A549 treated with AZD2906 at 1 μM for 4 hours (cell line): Measurements from ENCODE around the gene DUS3L. TPM values are rescaled to one million over a fixed set of nuclear protein-coding genes. Genes with fewer than 3 reads are reported as not detected.

Experiments
- total RNA-seq: library from RNA; stranded (reverse); fragments of 200-300 nt; extraction: Qiagen RNA extraction; gene quantifications from 5 replicates; pipeline ENCODE4 v1.2.3, GENCODE V29; 2022

DUS3L gene
- 26.9 to 31.9 TPM (median 28.5 TPM) in 5 replicates for total RNA-seq

DNA sequence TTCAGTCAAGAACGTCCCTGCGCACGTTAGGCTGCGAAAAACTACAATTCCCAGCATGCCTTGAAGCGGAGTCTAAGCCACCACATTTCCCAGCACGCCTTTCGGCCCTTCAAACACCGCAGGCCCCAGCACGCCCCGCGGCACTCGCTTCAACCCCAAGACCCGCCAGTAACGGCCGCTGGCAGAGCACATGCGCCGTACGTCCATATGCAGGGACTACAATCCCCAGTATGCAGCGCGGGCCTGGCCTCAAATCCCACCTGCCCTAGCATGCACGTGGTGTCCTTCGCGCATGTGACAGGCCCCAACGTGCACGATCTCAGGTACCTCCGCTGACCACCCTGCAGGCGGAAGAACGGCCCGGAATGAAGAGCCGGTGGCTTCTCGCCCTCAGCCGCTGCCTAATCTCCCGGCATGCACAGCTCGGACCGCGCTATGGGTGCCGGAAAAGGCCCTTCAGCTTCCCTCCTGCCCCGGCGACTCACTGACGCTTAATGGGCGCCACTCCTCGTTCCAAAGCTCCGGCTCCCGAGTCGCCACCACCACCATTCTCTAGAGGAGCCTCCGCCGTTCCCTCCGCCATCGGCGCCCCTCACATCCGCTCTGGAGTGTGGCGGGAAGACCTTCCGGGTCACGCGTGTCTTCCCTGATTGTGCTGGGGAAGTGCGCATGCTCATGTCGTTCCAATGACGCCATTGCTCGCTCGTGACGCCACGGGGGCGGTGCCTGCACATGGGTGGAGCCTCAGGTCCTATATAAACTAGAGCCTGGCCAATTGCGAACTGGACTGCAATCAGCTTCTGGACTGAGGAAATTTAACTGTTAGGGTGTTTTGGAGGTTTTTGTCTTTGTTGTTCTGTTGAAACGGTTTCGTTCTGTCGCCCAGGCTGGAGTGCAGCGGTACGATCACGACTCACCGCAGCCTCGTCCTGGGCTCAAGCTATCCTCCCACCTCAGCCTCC, at the start of gene DUS3L:
TSS of gene DUS3L (minus strand) at position 605 of the 962 bp plus-strand sequence. CDS start at position 583, 22 bp downstream.

GRCh38 chr19:5839065-5840017, 48.4 kb upstream of the DUS3L start, which contains the start of gene FUT6:
Gene FUT6 (minus strand): TSS chr19:5839702. CDS start chr19:5832567, 7,135 bp downstream.

DNA sequence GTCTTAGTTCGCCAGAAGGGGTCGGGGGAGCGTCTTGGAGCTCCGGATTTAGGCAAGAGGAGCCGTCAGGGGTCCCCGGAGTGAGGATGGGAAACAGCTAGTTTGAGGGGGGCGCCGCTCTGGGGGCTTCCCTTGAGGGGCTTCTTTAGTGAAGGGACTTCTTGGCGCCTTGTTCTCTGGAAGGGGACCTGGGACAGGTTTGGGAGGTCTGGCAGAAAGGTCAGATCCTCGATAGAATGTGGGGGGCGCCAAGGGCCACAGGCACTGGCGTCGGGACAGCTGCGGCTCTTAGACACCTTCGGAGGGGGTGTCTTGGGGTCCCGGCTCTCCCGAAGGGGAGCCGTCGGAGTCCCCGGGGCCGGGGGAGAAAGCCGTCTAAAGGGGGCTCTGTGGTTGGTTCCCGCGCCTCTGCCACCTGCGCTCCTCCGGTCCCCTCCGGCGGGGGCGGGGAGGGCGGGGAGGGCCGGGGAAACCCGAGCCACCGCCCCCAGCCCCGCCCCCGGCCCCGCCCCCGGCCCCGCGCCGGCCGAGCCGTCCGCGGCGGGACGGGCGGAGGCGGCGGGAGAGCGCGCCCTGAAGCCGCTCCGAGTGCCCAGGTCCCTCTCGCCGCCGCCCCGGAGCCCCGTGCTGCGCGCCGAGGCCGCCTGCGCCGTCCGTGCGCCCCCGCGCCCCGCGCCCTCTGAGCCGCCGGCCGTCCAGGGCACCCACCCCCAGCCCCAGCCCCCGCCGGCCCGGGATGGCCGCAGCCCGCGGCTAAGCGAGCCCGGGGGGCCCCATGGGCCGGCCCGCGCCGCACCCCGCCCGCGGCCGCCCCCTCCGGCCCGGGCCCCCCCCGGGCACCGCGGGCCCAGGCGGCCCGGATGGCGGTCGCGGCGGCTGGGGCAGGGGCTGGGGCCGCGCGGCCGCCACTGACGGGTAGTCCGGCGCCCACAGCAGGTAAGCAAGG, 13.8 kb upstream of the DUS3L start, which contains the start of gene NRTN:
TSS of gene NRTN (plus strand) at position 552 of the 946 bp plus-strand sequence. CDS start 19,099 bp downstream, outside the sequence.

GRCh38 chr19:5784581-5785147, 6.3 kb downstream of the DUS3L start, which contains the start of gene PRR22:
Gene PRR22 (minus strand): TSS chr19:5784746. CDS start chr19:5784660, 86 bp downstream.

Other genes starting within 250 kb of the DUS3L start
- 2.2 to 3.5 TPM (median 2.6 TPM) in 5 replicates for gene TINCR, start 223.2 kb downstream of the DUS3L start, total RNA-seq
- gene SAFB2, start 168.4 kb downstream of the DUS3L start, total RNA-seq, result 26.5 to 41.4 TPM (median 36.8 TPM) in 5 replicates
- gene SAFB, start 168.1 kb downstream of the DUS3L start, total RNA-seq, result 49.7 to 56.3 TPM (median 54.3 TPM) in 5 replicates
- gene MICOS13, start 110.6 kb downstream of the DUS3L start, total RNA-seq, result 48.1 to 75.8 TPM (median 69.1 TPM) in 5 replicates
- 3.5 to 5.2 TPM (median 4.3 TPM) in 5 replicates for gene HSD11B1L, start 110.1 kb downstream of the DUS3L start, total RNA-seq
- 732 to 879 TPM (median 766 TPM) in 5 replicates for gene RPL36, start 100.9 kb downstream of the DUS3L start, total RNA-seq
- gene LONP1, start 71.0 kb downstream of the DUS3L start, total RNA-seq, result 49.8 to 62.6 TPM (median 59.8 TPM) in 5 replicates
- gene CATSPERD, start 70.5 kb downstream of the DUS3L start, total RNA-seq, result not detected in 5 replicates
- 1.2 to 3.4 TPM (median 2.3 TPM) in 5 replicates for gene PRR22, start 6.4 kb downstream of the DUS3L start, total RNA-seq
- 1.2 to 1.6 TPM (median 1.3 TPM) in 5 replicates for gene NRTN, start 13.9 kb upstream of the DUS3L start, total RNA-seq
- not detected in 5 replicates for gene FUT6, start 48.5 kb upstream of the DUS3L start, total RNA-seq
- gene FUT3, start 60.3 kb upstream of the DUS3L start, total RNA-seq, result 0.08 to 0.12 TPM (median 0.11 TPM) in 3 of 5 replicates, not detected in the others
- gene FUT5, start 79.4 kb upstream of the DUS3L start, total RNA-seq, result not detected in 5 replicates
- gene NDUFA11, start 112.6 kb upstream of the DUS3L start, total RNA-seq, result 206 to 313 TPM (median 291 TPM) in 5 replicates
- 0.26 to 0.59 TPM (median 0.49 TPM) in 5 replicates for gene VMAC, start 113.7 kb upstream of the DUS3L start, total RNA-seq
- 1.0 to 1.8 TPM (median 1.5 TPM) in 5 replicates for gene CAPS, start 123.1 kb upstream of the DUS3L start, total RNA-seq
- 38.2 to 45.0 TPM (median 41.3 TPM) in 5 replicates for gene RANBP3, start 187.0 kb upstream of the DUS3L start, total RNA-seq